Fibroblast of lung (primary cell): ENCODE data around the gene SMC6.

ENCODE experiments used
- CTCF ChIP-seq, 2 donors: IDR thresholded peaks in 1 of 2; conservative IDR thresholded peaks in 1 of 2; 1 replicate in 1 of 2; 2 replicates in 1 of 2; pipeline ENCODE4 v1.5.1; 2011 to 2012; ENCODE audit warnings: low read length in 2 of 2, control low read depth in 1 of 2, inconsistent platforms in 1 of 2, low read depth in 1 of 2, mild to moderate bottlenecking in 1 of 2
- EZH2 ChIP-seq: IDR thresholded peaks from 2 replicates; pipeline ENCODE4 v1.5.1; 2012; ENCODE audit warnings: low read length, control low read depth, mild to moderate bottlenecking; ENCODE audit errors: missing control alignments

GRCh38 chr2:17625446-17625845 is 128.2 kb downstream of the SMC6 start:
- TF ChIP-seq CTCF (conservative IDR thresholded peaks at IDR 0.05 in 1 of 2, IDR thresholded peaks at IDR 0.05 in 1 of 2; ENCODE audit: low read depth in 1 of 2, low read length in 2 of 2) (no peak), EZH2 (no peak)
